ENCODE results near the gene CARM1.

DNA sequence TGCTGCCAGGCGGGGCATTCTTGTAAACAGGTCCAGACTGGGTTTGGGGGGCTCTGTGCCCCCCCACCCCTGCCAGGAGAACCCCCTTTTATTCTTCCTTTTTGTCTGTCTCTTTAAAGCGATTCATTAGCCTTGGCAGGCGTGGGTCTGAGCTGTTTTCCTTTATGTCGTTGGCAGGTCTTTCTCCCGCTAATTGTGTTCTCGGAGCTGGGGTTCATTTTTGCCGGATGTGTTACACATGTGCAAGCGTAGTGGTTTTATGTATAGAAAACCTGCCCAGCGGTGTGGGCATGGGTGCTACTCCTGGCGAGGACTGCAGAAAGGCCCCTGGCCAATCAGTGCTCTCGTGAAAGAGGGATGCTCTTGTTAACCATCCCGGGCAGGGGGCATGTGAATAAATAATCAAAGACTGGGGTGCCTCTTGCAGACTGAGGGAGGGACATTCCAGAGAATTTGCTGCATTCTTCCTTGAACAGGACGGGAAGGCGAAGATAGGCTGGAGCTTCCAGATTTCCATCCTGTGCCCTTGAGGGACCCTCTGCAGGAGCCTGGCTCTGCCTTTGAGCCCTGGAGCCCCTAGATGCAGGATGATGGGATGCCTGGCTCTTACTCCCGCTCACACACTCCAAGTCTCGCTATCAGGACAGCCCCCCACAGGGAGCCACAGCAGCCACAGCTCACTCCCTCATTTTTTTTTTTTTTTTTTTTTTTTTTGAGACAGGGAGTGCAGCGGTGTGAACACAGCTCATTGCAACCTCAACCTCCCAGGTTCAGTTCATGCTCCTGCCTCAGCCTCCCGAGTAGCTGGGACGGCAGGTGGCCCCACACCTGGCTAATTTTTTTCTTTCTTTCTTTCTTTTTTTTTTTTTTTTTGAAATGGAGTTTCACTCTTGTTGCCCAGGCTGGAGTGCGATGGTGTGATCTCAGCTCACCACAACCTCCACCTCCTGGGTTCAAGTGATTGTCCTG lies 14.1 kb downstream of the CARM1 start:
- TF ChIP-seq, protein P1, sequence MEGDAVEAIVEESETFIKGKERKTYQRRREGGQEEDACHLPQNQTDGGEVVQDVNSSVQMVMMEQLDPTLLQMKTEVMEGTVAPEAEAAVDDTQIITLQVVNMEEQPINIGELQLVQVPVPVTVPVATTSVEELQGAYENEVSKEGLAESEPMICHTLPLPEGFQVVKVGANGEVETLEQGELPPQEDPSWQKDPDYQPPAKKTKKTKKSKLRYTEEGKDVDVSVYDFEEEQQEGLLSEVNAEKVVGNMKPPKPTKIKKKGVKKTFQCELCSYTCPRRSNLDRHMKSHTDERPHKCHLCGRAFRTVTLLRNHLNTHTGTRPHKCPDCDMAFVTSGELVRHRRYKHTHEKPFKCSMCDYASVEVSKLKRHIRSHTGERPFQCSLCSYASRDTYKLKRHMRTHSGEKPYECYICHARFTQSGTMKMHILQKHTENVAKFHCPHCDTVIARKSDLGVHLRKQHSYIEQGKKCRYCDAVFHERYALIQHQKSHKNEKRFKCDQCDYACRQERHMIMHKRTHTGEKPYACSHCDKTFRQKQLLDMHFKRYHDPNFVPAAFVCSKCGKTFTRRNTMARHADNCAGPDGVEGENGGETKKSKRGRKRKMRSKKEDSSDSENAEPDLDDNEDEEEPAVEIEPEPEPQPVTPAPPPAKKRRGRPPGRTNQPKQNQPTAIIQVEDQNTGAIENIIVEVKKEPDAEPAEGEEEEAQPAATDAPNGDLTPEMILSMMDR (IDR thresholded peaks at IDR 0.05) = no peak
- TF ChIP-seq POLR2A (IDR thresholded peaks at IDR 0.05) = no peak

All from gastroesophageal sphincter (tissue), 3 donors.